ENCODE results near the gene SLC7A1.

SLC7A1 gene

DNA sequence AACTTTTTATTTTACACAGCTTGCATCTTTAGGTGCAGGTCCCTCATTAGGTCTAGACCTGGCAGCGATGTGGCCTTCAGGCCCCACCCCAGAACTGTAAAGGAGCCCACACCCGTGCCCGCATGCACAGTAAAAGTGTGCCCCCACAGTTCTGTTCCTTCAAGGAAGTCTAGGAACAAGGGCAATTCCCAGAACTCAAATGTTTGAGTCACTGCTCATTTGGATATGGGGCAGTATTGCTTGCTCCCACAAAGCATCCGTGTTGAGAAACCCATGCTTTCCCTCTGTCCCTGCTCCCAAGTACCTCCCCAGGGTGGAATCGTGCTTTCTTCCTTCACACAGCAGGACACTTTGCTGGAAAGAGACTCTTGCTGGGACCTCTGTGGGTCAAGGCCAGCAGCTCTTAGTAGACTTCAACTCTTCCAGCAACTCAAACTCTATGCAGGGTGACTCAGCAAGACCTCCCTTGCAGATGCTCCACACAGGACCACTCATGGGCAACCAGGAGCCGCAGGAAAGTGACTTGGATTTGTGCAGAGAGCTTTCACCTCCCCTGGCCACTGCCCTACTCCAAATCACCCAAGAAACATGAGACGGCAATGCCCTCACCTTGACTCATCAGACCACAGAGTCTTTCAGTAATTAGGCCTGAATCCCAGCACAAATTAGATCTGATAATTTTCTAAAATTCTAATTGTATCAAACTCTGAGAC is 12.3 kb downstream of the SLC7A1 start:
- DNase-seq (ENCODE audit: low read depth, low spot score), result no peak

DNA sequence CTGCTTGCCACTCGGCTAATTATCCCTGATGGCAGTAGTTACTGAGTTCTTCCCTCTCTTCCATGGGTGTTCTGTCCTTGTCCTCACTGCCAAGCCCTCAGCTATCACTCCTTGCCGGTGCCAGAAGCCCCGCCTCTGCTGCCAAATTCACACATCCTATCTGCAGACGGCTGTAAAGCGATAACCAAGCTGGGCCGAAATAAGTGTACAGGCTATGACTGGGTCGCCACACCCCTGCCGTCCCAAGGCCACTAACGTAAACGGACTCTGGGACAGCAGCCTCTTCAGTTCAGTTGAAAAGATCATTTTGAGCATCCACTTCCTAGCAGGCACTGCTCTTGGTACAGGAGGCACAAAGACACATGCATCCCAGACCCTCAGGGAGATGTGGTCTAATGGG is 13.3 kb downstream of the SLC7A1 start:
- DNase-seq (ENCODE audit: low read depth, low spot score), result no peak

DNA sequence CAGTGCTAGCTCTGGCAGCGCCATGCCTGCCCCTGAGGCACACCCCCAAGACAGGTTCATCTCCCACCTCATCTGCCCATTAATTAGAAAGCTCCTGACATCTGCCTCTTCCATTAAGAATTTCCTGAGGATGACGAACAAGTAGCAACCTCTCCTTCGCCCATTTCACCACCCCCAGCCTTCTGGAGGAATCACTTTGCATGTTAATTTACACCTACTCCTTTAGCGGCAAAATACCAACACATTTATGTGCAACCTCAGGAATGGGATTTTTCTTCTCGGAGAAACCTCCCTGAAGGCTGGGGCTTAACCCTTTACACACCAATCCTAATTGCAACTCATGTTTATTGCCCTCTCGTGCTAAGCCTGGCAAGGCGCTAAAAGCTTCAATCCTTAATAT is 13.8 kb downstream of the SLC7A1 start:
- DNase-seq (ENCODE audit: low read depth, low spot score), result no peak

DNA sequence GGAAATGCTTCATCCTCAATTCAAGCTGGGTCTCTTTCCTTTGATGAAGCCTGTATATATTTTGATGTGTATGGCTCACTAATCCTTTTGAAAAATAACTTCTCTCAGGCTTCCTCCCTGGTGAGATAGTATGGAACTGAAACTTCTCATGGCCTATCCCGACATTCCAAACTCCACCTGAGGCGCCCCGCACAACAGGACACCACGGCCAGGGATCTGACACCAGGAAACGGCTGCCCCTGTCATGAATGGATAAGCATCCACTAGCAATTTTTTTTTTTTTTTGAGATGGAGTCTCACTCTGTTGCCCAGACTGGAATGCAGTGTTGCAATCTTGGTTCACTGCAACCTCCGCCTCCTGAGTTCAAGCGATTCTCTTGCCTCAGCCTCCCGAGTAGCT is 16.4 kb downstream of the SLC7A1 start:
- DNase-seq (ENCODE audit: low read depth, low spot score), result no peak

DNA sequence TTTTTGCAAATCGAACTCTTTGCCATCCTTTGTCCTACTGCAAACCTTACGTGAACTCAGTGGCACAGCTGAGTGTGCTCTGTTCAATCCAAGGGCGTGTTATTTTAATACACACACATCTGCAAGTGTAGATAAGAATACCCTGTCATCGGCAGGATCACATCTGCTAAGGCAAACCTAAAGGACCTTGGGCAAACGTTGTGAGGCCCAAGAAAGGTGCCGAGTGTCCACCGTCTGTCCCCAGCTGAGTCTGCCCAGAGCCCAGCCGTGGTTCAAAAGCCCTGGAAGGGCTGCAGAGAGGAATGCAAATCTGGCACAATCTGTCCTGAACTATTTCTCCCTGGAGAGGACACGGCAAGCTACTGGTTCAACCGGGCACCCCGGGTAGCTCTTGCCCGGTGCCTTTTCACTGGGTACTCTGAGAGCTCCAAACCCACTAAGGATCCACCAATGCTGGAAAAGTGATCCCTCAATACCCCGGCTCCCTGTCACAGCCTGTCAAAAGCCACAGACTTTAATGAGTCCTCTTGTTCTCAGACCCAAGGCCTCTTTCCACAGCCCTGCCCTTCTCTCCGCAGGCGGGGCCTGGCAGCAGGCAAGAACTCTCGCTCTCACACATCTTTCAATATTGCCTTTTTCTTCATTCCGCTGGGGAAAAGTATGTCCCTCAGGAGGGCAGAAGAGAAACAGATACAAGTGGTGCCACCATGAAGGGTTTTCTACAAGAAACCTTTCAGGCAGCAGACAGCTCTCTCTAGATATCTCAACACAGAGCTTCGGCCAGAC is 17.0 kb downstream of the SLC7A1 start:
- DNase-seq (ENCODE audit: low read depth, low spot score), result no peak

DNA sequence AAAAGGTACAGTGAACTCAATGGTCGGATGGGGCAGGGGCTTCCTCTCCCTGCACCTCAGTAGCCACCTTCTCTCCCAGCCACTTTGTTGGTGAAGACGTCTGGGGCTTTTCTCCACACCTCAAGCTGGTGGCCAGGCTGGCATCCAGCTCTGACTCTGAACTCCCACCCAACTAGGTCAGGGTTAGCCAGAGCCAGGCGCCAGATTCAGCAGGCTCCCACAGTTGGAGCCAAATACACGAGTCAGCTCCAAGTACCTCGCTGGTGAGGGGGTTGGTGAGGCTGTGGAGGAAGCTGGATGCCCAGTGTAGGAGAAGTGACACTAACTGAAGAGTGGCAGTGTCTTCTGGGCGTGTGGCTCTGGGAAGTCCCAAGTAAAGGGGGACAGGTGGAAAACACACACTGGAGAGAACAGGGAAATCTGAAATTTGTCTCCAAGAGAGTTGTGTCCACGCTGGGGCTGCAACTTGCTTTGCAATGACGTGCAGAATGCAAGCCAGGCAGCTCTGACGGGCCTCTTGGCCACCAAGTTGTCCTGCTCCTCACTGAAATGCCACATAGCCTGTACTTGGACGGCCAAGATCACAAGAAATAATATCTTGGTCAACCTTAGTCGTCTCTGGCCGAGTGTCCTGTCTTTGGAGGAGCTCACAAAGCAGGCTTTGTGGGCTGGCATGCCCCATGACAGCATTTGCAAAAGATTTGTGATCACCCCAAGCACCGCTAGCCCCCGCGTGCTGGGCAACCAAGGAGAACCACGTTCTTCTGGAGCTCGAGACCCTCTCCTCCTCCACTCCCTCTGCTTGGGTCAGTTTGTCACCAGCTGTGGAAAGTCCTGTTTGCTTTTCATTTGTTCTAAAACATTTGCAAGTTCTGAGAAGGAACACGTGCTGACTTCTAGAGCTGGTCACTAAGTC is 18.1 kb downstream of the SLC7A1 start:
- no peak for DNase-seq (ENCODE audit: low read depth, low spot score)

DNA sequence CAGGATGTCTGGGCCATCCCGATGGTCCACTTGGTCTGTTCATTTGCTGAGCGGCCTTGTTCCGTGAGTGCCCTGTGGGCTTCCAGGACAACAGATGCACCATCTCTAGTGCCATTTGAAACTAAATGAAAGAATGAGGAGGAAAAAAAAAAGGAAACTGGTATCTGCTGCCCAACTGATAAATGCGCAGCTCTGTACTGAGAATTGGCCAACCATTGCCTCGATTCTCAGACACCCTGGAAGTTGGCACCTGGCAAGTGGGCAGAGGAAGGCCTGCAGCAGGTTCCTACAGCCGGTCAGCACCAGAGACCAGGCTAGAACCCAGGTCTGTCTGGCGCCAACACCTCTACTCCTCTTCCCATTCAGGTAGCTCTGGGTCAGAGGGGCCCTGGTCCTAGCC is 18.9 kb downstream of the SLC7A1 start:
- DNase-seq (ENCODE audit: low read depth, low spot score), result no peak

DNA sequence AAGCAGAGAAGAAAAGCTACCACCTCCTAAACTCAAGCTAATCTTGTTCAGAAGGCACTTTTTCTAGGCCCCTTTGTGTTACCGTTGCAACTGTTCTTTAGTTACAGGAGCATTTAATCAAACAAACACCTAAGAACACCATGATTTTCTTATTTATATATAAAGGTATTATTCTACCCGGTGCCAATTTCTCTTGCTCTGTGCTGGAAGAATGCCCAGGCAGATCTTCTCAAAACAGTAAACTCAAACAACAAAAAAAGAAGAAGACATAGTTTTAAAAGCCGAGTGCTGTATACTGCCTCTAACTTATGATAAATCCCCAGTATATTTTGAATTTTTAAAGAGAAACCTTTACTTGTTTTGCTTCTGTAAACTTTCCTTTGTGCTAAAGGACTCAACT is 20.4 kb downstream of the SLC7A1 start:
- no peak for DNase-seq (ENCODE audit: low read depth, low spot score)

DNA sequence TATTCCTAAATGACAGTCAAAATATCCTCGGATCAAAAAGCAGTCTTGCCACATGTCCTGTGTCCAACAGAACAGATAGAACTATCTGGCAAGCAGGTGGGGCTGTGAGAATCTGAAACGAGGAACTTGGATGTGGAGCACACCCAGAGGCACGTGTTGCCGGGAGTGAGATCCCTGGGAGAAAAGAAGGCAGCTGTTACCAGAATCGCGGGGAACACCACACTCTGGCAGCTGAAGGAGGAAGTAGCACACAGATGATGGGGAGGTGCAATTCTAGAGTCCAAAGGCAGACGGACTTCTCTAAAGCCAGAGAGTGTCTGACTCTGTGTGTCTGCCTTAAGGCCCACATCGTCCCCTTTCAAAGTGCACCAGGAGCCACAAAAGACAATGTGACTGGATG is 22.3 kb downstream of the SLC7A1 start:
- no peak for DNase-seq (ENCODE audit: low read depth, low spot score)

DNA sequence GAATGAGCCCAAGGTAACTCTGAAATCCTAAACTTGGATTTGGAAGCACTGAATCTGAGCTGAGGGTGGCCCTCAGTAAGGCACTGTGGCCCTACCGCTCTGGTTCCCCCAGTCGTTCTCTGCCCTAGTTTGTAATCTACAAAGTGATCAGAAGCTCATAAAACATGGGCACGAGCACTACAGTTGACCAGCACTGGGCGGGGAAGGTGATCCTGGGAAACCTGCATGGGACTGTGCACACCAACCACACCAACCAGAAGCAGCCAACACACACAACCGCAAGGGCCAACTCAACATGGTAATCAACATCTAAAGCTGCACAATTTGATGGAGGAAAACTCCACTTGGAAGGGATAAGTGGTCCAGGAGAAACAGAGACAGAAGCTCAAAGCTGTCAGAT is 22.9 kb downstream of the SLC7A1 start:
- DNase-seq (ENCODE audit: low read depth, low spot score), result no peak

DNA sequence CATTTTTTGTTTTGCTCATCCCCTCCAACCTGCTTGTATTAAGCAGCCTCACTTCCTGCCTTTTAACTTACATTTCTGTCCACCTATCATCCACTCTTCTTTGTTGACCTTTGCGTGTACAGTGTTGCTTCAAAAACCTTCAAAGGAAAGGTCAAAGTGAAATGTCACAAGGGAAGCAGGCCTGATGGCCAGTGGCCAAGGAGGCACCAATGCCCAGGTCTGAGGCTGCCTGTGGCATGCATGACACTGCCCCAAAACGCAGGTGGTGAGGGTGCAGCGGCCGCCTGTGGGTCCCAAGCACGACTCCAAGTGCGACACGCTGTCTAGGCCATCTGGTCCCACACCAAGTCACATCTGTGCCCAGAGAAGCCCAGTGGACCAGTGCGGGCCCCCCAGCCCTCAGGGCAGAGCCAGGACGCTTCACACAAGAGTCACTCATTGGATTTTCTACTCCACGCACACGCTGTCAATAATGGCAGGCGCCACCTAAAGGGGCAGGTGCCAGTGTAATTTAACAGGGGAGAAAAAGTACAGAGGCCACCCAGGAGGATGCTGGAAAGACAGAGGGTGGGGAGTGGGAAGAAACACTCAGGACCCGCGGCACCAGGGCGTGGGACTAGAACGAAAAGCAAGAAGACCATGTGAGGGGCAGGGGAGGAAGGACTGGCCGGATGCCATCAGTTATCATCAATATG is 23.5 kb downstream of the SLC7A1 start:
- DNase-seq (ENCODE audit: low read depth, low spot score), result no peak

DNA sequence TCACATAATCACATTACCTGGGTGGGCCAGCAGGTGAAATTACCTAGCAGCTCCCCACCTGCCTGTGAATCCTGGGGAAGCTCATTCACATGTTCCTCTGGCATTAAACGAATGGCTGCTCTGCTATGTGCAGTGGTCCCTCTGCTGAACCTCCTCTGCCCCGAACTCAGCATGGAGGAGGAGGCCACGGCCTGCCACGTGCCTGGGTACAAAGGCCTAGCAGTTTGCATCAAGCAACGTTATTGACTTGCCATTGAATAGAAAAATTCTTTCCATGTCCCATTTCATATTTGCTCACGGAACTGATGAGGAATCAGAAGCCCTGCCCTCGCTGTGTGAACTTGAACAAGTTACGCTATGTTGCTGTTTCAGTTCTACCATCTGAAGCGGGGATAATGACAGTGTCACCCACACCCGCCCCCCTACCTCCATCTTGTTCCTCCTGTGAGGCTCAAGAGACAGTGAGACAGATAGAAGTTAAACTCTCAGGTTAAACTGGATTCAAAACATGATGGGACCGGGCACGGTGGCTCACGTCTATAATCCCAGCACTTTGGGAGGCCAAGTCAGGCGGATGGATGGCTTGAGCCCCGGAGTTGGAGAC is 25.3 kb downstream of the SLC7A1 start:
- DNase-seq (ENCODE audit: low read depth, low spot score), result no peak

DNA sequence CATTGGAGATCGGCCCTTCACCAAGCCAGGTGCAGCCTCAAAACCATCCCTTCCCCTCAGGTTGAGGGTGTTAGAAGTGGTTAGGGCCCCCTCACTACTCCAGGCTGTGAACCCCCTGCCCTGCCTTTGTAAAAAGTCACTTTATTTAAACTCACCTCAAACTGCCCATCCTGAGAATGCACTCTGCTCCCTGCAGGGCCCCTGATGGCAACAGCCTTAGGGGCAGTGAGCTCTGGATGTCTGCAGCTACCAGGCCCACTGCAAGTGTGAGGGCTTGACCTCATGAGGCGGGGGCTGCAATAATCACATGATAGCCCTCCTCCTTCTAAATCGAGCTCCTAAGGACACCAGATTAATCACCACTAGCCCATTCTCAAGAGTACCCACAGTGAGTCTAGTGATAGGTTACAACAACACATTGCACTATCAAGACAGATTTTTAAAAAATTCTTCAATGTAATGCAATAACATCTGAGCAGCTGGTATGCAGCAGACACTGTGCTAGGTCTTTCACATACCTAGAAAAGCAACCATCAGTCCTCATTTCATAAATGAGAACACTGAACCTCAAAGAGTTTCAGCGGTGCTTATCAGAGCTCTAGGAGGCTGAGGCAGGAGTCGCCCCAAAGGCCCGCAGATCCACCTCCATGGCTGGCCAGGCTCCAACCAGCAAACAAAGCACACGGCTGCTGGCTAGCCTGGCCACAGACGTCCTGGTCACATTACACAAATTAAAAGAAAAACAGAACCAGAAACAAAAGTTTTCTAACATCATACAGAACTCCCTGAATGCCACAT is 26.0 kb downstream of the SLC7A1 start:
- no peak for DNase-seq (ENCODE audit: low read depth, low spot score)

DNA sequence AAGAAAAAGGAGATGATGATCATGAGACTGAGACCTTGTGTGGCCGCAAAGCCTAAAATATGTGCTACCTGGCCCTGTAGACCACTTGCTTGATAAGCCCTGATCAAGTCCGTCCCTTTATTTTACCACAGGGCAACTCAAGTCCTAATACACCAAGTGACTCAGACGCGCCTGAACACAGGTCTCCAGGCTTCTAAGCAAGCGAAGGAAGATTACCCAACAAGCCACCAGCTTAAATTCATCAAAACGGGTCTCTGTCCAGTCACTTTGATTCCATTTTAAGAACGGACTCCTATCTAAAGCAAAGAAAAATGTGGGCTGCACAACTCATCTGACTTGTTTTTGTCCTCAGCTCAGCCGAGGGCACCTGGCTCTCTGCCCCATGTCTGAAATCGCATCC is 26.8 kb downstream of the SLC7A1 start:
- DNase-seq (ENCODE audit: low read depth, low spot score), result no peak

DNA sequence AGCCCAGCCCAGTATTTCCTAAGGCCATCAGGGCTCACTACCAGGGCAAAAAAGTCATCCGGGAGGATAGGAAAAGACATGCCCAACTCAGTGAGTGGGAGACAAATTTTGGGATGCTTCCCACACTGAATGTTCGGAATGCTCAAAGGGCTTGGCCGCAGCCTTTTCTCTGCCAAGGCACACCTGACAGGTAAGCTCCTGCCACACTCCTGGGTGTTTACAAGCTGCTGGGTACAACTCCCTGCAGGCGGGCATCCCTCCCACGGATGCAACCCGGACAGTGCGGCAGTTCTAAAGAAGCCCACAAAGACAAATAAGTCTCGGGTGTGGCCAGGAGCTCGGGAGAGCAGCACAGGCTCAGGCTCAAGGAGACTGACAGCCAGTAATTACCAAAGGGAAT is 28.1 kb downstream of the SLC7A1 start:
- no peak for DNase-seq (ENCODE audit: low read depth, low spot score)

DNA sequence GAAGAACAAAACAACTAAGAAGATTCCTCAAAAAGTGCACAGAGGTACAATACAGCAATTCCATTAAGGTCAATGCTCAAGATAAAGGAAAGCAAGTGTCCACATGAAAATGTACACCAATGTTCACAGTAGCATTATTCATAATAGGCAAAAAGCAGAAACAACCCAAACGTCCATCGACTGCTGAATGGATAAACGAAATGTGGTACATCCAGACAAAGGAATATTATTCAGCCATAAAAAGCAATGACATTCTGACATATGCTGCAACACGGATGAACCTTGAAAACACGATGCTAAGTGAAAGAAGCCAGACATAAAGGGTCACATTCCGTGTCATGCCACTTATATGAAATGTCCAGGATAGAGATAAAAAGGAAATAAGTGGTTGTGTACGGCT is 29.3 kb downstream of the SLC7A1 start:
- DNase-seq (ENCODE audit: low read depth, low spot score), result no peak

DNA sequence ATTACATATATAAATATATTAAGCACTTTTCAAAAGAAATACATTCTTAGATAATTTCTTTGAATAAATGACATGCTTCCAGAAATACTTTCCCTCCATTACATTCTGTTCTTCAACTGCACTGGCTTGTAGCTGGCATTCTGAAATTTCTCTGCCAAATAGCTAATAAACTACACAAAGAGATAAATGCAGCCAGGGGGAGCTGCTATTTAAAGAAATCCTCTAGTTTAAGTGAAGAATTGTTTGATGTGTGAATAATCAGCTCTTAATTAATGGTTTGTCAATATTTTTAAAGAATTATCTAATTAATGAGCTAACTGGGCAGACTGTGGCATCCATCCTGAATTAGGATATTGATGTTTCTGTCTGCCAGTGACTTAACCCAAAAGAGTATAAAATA is 30.7 kb downstream of the SLC7A1 start:
- DNase-seq (ENCODE audit: low read depth, low spot score), result no peak

DNA sequence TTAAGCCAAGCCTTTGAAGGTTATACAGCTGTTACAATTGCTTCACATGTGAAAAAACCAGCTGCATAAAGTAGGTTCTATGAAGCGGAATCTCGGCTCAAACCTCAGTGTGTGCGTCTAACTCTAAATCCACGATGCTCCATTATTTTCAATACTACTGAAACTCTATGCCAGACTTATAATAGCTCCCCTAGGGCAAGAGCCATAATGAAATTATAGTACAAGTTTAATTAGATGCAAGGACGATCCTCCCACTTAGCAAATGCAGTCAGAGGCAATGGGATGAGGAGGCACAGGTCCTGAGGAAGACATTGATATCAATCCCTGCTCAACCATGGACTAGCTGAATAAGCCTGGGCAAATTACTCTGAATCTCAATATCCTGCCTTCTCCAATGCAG is 31.1 kb downstream of the SLC7A1 start:
- DNase-seq (ENCODE audit: low read depth, low spot score), result no peak

DNA sequence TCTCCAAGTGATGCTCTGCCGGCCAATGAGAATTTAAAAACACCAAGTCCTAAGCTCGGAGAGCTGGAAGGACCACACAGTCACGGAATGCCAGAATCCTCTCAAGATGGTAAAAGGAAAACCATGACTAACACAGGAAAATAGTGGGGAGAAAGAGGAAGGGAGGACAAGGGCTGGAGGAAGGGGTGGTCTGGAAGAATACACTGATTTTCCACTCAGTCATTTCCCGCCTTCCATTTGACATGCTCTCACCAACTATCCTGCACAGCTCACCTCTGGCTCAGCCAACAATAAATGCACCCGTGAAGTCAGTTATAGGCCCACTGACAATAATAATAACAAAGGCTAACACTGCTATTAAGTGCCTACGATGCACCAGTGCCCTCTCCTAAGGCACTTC is 31.5 kb downstream of the SLC7A1 start:
- DNase-seq (ENCODE audit: low read depth, low spot score), result no peak

DNA sequence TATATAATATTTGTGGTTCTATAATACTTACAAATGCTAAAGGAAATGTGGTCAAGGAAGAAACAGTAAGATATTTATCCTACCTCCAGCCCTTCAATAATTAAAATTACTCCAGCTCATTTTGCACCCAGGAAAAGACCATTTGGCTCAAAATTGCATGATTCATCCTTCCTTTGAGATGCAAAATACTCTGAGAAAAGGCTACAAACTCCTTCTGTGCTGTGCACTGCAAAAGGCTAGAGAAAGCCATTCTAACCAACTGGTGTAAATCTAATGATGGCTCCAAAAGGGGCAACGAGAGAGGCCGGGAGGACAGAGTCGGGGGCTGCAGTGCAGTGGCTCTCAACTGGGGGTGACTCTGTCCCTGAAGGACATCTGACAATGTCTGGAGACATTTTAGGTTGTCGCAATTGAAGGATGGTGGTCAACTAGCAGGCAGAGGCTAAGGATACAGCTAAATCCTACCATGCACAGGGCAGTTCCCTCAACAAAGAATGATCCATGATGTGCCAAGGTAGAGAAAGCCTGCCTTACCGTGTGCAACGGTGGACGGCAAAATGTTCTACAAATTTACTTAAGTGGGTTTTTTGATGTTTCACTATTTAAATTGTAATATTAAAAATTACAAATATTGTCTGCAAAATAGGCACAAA is 32.6 kb downstream of the SLC7A1 start:
- no peak for DNase-seq (ENCODE audit: low read depth, low spot score)

Measured in ELF-1 (cell line).